Measurements from ENCODE around the gene ALAD. TPM values are rescaled to one million over a fixed set of nuclear protein-coding genes. Genes with fewer than 3 reads are reported as not detected.

ALAD gene
- total and polyA plus RNA-seq, 2 of the 13 experiments (the other 11 are each of a cell fraction or from before 2014, with no cell fraction given) = 21.8 to 30.1 TPM

- peak; percentile 20 for TF ChIP-seq TBL1XR1 (IDR thresholded peaks at IDR 0.05; ENCODE audit: borderline replicate concordance, low read length, partially characterized antibody)
- TF ChIP-seq ZNF101 (CRISPR knock-in tag; IDR thresholded peaks at IDR 0.05; ENCODE audit: borderline replicate concordance, low read depth) = no peak
- TF ChIP-seq, protein P1, sequence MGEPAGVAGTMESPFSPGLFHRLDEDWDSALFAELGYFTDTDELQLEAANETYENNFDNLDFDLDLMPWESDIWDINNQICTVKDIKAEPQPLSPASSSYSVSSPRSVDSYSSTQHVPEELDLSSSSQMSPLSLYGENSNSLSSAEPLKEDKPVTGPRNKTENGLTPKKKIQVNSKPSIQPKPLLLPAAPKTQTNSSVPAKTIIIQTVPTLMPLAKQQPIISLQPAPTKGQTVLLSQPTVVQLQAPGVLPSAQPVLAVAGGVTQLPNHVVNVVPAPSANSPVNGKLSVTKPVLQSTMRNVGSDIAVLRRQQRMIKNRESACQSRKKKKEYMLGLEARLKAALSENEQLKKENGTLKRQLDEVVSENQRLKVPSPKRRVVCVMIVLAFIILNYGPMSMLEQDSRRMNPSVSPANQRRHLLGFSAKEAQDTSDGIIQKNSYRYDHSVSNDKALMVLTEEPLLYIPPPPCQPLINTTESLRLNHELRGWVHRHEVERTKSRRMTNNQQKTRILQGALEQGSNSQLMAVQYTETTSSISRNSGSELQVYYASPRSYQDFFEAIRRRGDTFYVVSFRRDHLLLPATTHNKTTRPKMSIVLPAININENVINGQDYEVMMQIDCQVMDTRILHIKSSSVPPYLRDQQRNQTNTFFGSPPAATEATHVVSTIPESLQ (CRISPR knock-in tag; conservative IDR thresholded peaks at IDR 0.05) = no peak
- peak; percentile 75; the same call in 1 of the 2 replicates for TF ChIP-seq RCOR2 (CRISPR knock-in tag; IDR thresholded peaks at IDR 0.05)
- TF ChIP-seq, protein P2, sequence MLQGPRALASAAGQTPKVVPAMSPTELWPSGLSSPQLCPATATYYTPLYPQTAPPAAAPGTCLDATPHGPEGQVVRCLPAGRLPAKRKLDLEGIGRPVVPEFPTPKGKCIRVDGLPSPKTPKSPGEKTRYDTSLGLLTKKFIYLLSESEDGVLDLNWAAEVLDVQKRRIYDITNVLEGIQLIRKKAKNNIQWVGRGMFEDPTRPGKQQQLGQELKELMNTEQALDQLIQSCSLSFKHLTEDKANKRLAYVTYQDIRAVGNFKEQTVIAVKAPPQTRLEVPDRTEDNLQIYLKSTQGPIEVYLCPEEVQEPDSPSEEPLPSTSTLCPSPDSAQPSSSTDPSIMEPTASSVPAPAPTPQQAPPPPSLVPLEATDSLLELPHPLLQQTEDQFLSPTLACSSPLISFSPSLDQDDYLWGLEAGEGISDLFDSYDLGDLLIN (CRISPR knock-in tag; IDR thresholded peaks at IDR 0.05; ENCODE audit: borderline replicate concordance) = no peak
- TF ChIP-seq, protein P3, sequence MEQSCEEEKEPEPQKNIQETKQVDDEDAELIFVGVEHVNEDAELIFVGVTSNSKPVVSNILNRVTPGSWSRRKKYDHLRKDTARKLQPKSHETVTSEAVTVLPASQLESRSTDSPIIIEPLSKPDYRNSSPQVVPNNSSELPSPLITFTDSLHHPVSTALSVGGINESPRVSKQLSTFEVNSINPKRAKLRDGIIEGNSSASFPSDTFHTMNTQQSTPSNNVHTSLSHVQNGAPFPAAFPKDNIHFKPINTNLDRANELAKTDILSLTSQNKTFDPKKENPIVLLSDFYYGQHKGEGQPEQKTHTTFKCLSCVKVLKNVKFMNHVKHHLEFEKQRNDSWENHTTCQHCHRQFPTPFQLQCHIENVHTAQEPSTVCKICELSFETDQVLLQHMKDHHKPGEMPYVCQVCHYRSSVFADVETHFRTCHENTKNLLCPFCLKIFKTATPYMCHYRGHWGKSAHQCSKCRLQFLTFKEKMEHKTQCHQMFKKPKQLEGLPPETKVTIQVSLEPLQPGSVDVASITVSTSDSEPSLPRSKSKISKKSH (CRISPR knock-in tag; IDR thresholded peaks at IDR 0.05; ENCODE audit: borderline replicate concordance) = peak; percentile 71; the same call in 1 of the 2 replicates
- TF ChIP-seq NR2F1 (CRISPR knock-in tag; IDR thresholded peaks at IDR 0.05) = no peak
- peak; percentile 86; the same call in 1 of the 2 replicates for TF ChIP-seq SIN3A (IDR thresholded peaks at IDR 0.05; ENCODE audit: borderline replicate concordance, low read depth, low read length)
- no peak for TF ChIP-seq HNRNPH1 (optimal IDR thresholded peaks at IDR 0.05; ENCODE audit: low read depth, low read length)
- TF ChIP-seq PRDM10 (CRISPR knock-in tag; IDR thresholded peaks at IDR 0.05; ENCODE audit: low read depth) = peak; percentile 24; the same call in 1 of the 2 replicates
- peak; percentile 92 for TF ChIP-seq NR2C2 (CRISPR knock-in tag; IDR thresholded peaks at IDR 0.05; ENCODE audit: borderline replicate concordance)
- no peak for TF ChIP-seq ZNF7 (CRISPR knock-in tag; IDR thresholded peaks at IDR 0.05)
- peak; percentile 73 for TF ChIP-seq ASH2L (IDR thresholded peaks at IDR 0.05; ENCODE audit: insufficient read length, low read depth, low read length)
- 0 out of 2 replicates have a peak, but pooled peaks have one; percentile 43 for TF ChIP-seq NRL (CRISPR knock-in tag; IDR thresholded peaks at IDR 0.05; ENCODE audit: borderline replicate concordance)
- no peak for TF ChIP-seq ZNF570 (CRISPR knock-in tag; IDR thresholded peaks at IDR 0.05; ENCODE audit: borderline replicate concordance)
- peak; percentile 97 for TF ChIP-seq XRCC5 (optimal IDR thresholded peaks at IDR 0.05; ENCODE audit: low read length)
- TF ChIP-seq AHR (CRISPR knock-in tag; IDR thresholded peaks at IDR 0.05) = no peak
- TF ChIP-seq NPAS2 (CRISPR knock-in tag; IDR thresholded peaks at IDR 0.05; ENCODE audit: borderline replicate concordance) = no peak
- no peak for TF ChIP-seq CEBPB (IDR thresholded peaks at IDR 0.05; ENCODE audit: borderline replicate concordance, low read depth, low read length)
- peak; percentile 90 for TF ChIP-seq ERF (CRISPR knock-in tag; IDR thresholded peaks at IDR 0.05)
Measured at GRCh38 chr9:113401027-113401792, at the start of gene ALAD (continued).

Measured in HepG2 (cell line).